Stimulated activated effector memory CD8-positive, alpha-beta T cell treated with anti-CD3 and anti-CD28 coated beads, Interleukin-12 subunit alpha, Interleukin-12 subunit beta, amount 100 ng/mL, for 72 hours (primary cell): ENCODE data around the gene POU6F1.
A peak's percentile ranks its signal among the peaks of the same experiment; 100 is the strongest.
"Not testable (repeated sequence)": the region's sequence is repeated elsewhere in the genome, so short reads cannot be mapped to it uniquely, and the experiment has no call there.

Experiments
- ATAC-seq: fragments of 150-1000 bp; cut with Tn5 transposase; 2 replicates; pipeline ENCODE4 v1.10.0; 2021
- DNase-seq, 2 donors: peaks; one replicate each; pipeline ENCODE4 v3.0.0; 2021 to 2022; ENCODE audit warnings: low spot score in 2 of 2
- H3K27ac Mint-ChIP-seq: one replicate; pipeline ENCODE4 v1.8.0; 2022; ENCODE audit warnings: mild to moderate bottlenecking, mixed read lengths
- H3K36me3 Mint-ChIP-seq: one replicate; pipeline ENCODE4 v1.8.0; 2022; ENCODE audit warnings: mild to moderate bottlenecking, mixed read lengths
- H3K4me1 Mint-ChIP-seq: one replicate; pipeline ENCODE4 v1.8.0; 2022; ENCODE audit warnings: mixed read lengths
- H3K4me3 Mint-ChIP-seq: one replicate; pipeline ENCODE4 v1.8.0; 2022; ENCODE audit warnings: mild to moderate bottlenecking, mixed read lengths
- H3K9me3 Mint-ChIP-seq: one replicate; pipeline ENCODE4 v1.8.0; 2022; ENCODE audit warnings: mixed read lengths

POU6F1 gene, protein sequence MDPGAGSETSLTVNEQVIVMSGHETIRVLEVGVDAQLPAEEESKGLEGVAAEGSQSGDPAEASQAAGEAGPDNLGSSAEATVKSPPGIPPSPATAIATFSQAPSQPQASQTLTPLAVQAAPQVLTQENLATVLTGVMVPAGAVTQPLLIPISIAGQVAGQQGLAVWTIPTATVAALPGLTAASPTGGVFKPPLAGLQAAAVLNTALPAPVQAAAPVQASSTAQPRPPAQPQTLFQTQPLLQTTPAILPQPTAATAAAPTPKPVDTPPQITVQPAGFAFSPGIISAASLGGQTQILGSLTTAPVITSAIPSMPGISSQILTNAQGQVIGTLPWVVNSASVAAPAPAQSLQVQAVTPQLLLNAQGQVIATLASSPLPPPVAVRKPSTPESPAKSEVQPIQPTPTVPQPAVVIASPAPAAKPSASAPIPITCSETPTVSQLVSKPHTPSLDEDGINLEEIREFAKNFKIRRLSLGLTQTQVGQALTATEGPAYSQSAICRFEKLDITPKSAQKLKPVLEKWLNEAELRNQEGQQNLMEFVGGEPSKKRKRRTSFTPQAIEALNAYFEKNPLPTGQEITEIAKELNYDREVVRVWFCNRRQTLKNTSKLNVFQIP

DNA sequence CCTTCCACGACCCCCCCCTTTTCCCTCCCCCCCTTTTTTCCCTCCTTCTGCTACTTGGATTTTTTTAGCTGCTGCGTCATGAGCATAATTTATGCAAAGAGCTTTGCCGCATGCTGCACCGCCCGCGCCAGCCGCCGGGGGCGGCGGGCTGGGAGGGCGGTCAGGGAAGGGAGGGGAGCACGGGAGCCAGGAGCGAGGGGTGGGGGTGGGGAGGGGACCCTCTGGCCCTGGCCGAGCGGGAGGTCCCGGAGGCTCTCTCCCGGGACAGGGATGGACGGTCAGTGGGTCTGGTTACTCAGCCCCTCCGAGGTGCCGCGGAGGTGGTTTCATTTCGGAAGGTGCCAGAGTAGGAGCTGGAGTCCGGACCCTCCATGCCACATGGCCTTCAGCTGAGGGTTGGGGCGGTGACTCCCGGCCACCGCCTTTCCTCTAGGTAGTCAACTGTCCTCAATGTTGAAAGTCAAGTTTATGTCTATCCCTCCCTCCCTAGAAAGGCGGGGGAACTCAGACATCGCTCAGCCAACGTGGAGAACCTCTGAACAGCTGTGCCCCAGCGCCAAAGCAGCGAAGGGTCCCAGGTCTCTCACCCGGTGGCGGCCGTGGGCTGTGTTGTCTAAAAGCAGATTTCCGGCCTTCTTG lies at the start of gene POU6F1:
Gene POU6F1 (minus strand): TSS at position 95 of the 639 bp plus-strand sequence. CDS start 11,226 bp downstream, outside the sequence.
- peaks cover 11% of the 10 kb centered on the region for H3K36me3 Mint-ChIP-seq
- peak; percentile 47 to 82 for DNase-seq
- peak within 1 kb of the TSS; percentile 95 for H3K27ac Mint-ChIP-seq
- no peaks in the 10 kb centered on the region for H3K9me3 Mint-ChIP-seq
- peak within 1 kb of the TSS; percentile 78 for H3K4me3 Mint-ChIP-seq
- ATAC-seq = peak; percentile 88
- peaks cover 25% of the 10 kb centered on the region for H3K4me1 Mint-ChIP-seq

DNA sequence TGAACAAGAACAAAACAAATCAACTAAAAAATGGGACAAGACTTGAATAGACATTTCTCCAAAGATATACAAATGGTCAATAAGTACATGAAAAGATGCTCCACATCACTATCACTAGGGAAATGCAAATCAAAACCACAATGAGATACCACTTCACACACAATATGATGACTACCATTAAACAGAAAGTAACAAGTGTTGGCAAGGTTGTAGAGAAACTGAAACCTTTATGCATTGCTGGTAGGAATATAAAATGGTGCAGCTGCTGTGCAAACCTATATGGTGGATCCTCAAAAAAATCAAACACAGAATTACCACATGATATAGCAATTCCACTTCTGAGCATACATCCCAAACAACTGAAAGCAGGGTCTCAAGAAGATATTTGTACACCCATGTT lies 47.2 kb upstream of the POU6F1 start:
- H3K4me1 Mint-ChIP-seq = peaks cover 31% of the 10 kb centered on the region
- H3K9me3 Mint-ChIP-seq = no peaks in the 10 kb centered on the region
- ATAC-seq = peak; percentile 87

DNA sequence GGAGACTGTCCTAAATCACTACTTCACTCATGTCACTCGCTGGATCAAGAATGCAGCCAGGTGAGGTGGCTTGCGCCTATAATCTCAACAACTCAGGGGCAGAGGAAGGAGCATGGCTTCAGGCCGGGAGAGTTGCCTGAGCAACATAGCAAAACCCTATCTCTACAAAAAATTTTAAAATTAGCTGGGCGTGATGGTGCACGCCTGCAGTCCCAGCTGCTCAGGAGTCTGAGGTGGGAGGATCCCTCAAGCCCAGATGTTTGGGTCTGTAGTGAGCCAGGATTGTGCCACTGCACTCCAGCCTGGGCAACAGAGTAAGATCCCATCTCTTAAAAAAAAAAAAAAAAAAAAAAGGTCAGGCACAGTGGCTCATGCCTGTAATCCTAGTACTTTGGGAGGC lies 46.4 kb upstream of the POU6F1 start:
- H3K27ac Mint-ChIP-seq = no peak overlapping the region
- H3K36me3 Mint-ChIP-seq = no peaks in the 10 kb centered on the region
- no peak overlapping the region for H3K4me3 Mint-ChIP-seq
- H3K4me1 Mint-ChIP-seq = peaks cover 28% of the 10 kb centered on the region
- DNase-seq (no peak), ATAC-seq (no peak)
- H3K9me3 Mint-ChIP-seq = no peaks in the 10 kb centered on the region

More for the DNA sequence above, 47.2 kb upstream of the POU6F1 start:
- Mint-ChIP-seq H3K4me3 (no peak overlapping the region), H3K27ac (no peak overlapping the region), H3K36me3 (no peaks in the 10 kb centered on the region)
- no peak for DNase-seq

DNA sequence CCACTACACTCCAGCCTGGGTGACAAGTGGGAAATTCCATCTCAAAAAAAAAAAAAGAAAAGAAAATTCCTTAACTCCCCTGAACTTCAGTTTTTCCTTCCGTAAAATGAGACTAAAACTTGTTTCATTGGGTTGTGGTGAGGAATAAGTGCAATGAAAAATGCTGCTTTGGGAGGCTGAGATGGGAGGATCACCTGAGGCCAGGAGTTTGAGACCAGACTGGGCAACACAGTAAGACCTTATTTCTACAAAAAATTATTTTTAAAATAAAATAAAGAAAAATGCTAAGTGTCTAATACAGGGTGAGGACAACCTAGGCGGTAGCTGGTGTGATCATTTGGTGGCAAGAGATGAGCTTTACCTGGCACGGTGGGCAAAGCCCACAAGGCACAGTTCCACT lies 45.5 kb upstream of the POU6F1 start:
- ATAC-seq = no peak
- Mint-ChIP-seq H3K4me1 (peaks cover 22% of the 10 kb centered on the region), H3K36me3 (no peaks in the 10 kb centered on the region), H3K9me3 (no peaks in the 10 kb centered on the region), H3K27ac (no peak overlapping the region), H3K4me3 (no peak overlapping the region)
- no peak for DNase-seq

DNA sequence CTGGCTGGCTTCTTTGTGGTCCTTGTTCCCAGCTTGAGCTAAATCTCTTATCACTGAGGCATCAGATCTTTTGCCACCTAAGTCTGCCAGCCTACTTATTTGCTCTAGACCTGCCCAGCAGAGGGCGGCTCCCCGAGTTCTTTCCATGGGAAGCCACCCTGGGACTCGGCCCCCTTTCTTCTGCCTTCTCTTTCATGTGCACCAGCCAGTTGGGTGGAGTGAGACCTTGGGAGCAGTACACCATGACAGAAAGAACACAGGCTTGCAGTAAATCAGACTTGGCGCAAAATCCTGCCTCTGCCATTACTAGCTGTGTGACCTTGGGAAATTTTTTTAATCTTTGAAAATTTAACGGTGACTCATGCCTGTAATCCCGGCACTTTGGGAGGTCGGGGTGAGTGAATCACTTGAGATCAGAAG lies 44.9 kb upstream of the POU6F1 start:
- no peak for DNase-seq
- Mint-ChIP-seq H3K27ac (no peak overlapping the region), H3K36me3 (no peaks in the 10 kb centered on the region), H3K4me3 (no peak overlapping the region), H3K9me3 (no peaks in the 10 kb centered on the region), H3K4me1 (peaks cover 22% of the 10 kb centered on the region)
- peak; percentile 56 for ATAC-seq

DNA sequence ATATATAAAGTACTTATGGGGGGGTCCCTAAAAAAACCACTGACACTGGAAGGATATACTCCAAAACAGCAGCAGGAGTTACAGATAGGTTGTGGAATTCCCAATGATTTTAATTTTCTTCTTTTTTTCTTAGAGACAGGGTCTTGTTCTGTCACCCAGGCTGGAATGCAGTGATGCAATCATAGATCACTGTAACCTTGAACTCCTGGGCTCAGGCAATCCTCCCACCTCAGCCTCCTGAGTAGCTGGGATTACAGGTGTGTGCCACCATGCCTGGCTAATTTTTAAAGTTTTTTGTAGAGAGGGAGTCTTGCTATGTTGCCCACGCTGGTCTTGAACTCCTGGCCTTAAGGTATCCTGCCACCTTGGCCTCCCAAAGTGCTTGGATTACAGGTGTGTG lies 41.7 kb upstream of the POU6F1 start:
- not testable (repeated sequence) for ATAC-seq, H3K9me3 Mint-ChIP-seq, H3K4me3 Mint-ChIP-seq, DNase-seq, H3K36me3 Mint-ChIP-seq, H3K27ac Mint-ChIP-seq
- H3K4me1 Mint-ChIP-seq = peaks cover 15% of the 10 kb centered on the region

DNA sequence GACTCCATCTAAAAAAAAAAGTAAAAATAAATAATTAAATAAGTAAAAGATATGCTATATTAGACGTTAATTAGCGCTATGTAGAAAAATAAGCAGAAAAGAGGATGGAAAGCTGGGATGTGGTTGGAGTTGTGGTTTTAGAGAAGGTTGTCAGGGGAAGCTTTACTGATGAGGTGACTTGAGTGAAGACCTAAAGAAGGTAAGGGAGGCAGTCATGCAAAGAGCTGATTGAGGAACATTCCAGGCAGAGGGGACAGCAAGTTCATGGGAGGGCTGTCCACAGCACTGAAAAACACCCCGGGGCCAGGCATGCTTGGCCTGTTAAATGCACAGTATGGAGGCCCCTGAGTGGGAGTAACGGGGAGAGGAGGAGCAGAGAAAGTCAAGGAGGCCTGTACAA lies 36.7 kb upstream of the POU6F1 start:
- H3K4me3 Mint-ChIP-seq = no peak overlapping the region
- H3K27ac Mint-ChIP-seq = no peak overlapping the region
- no peak for DNase-seq
- H3K4me1 Mint-ChIP-seq = peaks cover 5% of the 10 kb centered on the region
- H3K36me3 Mint-ChIP-seq = no peaks in the 10 kb centered on the region
- H3K9me3 Mint-ChIP-seq = no peaks in the 10 kb centered on the region
- ATAC-seq = no peak

DNA sequence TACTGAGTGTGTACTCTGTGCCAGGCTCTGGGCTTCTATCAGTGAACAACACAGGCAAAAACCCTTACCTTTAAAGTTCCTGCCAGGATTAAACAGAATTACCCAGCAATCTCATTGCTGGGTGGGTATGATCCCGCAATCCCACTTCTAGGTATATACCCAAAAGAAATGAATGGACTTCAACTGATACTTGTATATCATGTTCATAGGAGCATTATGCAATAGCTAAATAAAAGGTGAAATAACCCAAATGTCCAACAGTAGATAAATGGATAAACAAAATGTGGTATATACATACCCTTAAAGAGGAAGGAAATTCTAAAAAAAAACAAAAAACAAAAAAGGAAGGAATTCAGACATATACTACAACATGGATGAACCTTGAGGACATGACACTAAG lies 35.4 kb upstream of the POU6F1 start:
- peaks cover 9% of the 10 kb centered on the region for H3K4me1 Mint-ChIP-seq
- no peak overlapping the region for H3K4me3 Mint-ChIP-seq
- no peaks in the 10 kb centered on the region for H3K9me3 Mint-ChIP-seq
- no peak overlapping the region for H3K27ac Mint-ChIP-seq
- no peak for ATAC-seq
- no peaks in the 10 kb centered on the region for H3K36me3 Mint-ChIP-seq
- no peak for DNase-seq

DNA sequence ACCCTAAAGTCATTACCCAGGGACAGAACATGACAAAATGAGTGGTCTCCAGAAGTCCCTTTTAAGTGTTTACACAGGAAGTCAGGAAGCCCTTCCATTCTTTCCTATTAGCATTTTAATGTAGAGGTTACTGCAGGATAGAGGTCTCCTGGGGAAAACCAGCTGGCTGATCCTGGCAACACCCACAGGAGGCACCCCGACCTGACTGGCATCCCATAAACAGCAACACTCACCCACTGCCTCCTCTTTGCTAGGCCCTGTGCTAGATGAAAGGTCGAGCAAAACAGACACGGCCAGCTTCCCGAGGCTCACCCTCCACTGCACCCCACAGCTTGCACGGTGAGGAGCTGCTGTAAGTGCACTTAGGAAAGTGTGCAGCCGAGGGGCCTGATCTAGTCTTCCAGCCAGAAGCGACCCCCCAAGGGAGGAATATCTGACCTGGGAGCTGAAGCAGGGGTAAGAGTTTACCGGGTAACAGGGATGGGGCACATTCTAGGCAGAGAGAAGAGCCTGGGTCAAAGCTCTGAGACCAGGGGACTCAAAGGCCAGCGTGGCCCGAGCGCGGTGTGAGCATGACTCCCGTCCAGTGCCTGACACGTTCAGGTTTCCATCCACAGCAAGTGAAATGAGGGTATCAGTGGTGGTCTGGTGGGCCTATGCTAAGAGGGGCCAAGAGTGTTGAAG lies 29.8 kb upstream of the POU6F1 start:
- Mint-ChIP-seq H3K36me3 (peaks cover 39% of the 10 kb centered on the region), H3K9me3 (no peaks in the 10 kb centered on the region), H3K4me1 (peaks cover 40% of the 10 kb centered on the region), H3K4me3 (no peak overlapping the region), H3K27ac (peak overlapping the region; percentile 85)
- no peak for DNase-seq
- no peak for ATAC-seq

DNA sequence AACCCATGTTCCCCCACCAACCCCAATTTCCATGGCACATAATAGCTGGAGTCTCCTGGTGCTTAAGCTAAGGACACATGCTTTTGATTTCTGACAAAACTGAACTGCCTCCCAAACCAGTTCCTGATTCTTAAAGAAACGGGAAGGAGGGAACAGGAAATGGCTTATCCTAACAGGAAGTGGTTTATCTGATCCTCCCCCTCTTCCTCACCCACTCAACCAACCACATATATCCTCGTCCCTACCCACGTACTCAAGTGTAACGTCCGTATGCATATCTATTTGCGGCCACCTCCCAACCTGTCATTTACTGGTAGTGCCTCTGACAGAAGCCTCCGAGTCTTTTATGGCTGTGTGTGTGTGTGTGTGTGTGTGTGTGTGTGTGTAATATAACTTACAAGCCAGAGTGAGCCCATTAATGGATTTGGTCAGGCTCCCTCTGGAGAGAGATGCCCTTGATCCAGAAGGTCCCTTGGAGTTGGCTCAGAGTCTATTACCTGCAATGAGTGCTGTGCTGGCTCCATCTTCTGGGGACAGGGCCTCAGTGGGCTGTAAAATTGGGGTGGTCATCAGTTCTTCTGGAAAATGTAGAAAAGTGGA lies 28.5 kb upstream of the POU6F1 start:
- ATAC-seq (peak; percentile 75), DNase-seq (peak in 1 of 2 donors; percentile 63)
- Mint-ChIP-seq H3K27ac (peak overlapping the region; percentile 85), H3K4me1 (peaks cover 48% of the 10 kb centered on the region), H3K4me3 (peak overlapping the region; percentile 18), H3K36me3 (peaks cover 52% of the 10 kb centered on the region), H3K9me3 (no peaks in the 10 kb centered on the region)

DNA sequence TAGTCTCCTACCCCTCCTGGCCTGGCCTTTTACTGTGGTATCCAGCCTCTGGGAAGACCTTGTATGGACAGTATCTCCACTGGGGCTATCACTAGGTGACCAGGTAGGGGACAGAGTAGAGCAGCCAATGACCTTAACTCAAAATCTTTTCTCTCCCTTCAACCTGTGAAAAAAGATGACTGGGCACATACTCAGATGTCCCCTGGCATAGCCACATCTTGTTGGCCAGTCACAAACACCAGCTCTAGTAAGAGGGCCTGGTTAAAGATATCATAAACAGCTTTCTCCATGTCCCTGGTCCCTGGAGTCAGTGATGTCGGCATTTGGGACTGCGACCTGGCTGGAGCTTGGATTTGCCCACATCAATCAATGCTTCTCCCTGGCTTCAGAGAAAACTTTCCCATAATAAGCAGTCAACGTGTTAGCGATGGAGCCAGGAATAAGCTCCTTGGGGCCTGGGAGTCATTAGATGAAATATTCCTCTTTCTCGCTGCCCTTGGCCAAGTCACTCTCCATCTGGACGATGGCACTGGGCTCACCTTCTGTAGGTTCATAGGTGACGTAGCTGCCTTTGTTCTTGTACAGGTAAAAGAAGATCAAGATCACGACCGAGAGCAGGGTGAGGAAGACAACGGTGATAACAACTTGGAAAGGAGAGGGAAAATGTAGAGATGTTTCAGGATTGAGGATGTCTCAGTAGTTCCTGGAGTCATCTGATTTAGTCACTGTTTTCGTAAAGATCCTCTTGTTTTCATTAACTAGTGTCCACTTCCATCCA lies 27.8 kb upstream of the POU6F1 start:
- Mint-ChIP-seq H3K4me1 (peaks cover 55% of the 10 kb centered on the region), H3K36me3 (peaks cover 59% of the 10 kb centered on the region), H3K9me3 (no peaks in the 10 kb centered on the region), H3K27ac (peak overlapping the region; percentile 85), H3K4me3 (peak overlapping the region; percentile 18)
- DNase-seq (no peak), ATAC-seq (peak; percentile 43)

DNA sequence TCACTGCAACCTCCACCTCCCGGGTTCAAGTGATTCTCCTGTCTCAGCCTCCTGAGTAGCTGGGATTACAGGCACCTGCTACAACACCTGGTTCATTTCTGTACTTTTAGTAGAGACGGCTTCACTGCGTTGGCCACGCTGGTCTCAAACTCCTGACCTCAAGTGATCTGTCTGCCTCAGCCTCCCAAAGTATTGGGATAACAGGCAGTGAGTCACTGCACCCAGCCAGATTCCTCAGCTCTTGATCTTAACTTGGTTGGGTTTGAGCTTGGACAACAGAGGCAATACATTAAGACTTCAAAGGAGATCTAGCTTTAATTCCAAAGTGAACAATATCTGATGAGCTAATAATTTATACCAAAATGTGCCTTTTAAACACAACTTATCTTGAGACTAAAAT lies 26.4 kb upstream of the POU6F1 start:
- DNase-seq (no peak), ATAC-seq (no peak)
- Mint-ChIP-seq H3K36me3 (peaks cover 73% of the 10 kb centered on the region), H3K27ac (peak overlapping the region; percentile 85), H3K4me1 (peaks cover 66% of the 10 kb centered on the region), H3K9me3 (no peaks in the 10 kb centered on the region), H3K4me3 (no peak overlapping the region)

DNA sequence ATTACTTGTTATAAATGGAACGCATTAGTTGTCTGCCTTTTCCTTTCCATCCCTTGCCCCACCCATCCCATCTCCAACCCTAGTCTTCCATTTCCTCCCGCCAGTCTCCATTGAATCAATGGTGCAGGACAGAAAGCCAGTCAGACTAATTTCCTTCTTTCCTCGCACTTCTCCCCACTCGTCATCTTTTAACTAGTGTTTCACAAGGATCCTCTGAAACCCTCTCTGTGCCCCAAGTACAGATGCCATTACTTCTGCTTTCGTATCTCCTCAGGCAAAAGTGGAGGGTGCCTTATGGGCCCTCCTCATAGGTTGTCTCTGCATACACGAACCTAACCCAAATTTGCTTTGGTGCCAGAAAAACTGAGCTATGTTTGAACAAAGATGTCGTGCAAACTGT lies 25.0 kb upstream of the POU6F1 start:
- ATAC-seq (no peak), DNase-seq (no peak)
- no peak overlapping the region for H3K4me3 Mint-ChIP-seq
- H3K27ac Mint-ChIP-seq = peak overlapping the region; percentile 63
- peaks cover 64% of the 10 kb centered on the region for H3K4me1 Mint-ChIP-seq
- no peaks in the 10 kb centered on the region for H3K9me3 Mint-ChIP-seq
- peaks cover 82% of the 10 kb centered on the region for H3K36me3 Mint-ChIP-seq

DNA sequence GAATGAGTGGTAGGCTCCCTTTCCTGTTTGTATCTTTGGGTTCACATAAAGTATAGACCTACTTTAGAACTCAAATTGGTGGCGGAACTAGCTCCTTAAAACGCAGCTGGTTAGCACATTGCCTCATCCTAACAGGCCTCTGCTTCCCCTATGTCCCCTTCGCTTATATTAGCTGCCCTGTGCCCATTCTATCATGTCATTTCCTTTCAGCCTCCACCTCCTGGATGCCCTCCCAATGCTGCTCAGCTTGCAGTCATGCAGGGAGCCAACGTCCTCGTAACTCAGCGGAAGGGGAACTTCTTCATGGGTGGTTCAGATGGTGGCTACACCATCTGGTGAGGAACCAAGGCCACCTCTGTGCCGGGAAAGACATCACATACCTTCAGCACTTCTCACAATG lies 24.3 kb upstream of the POU6F1 start:
- Mint-ChIP-seq H3K9me3 (no peaks in the 10 kb centered on the region), H3K4me1 (peaks cover 60% of the 10 kb centered on the region), H3K36me3 (peaks cover 82% of the 10 kb centered on the region), H3K4me3 (no peak overlapping the region), H3K27ac (peak overlapping the region; percentile 13)
- ATAC-seq (no peak), DNase-seq (no peak)
